Neural progenitor cell (in vitro differentiated cells): ENCODE results near the gene LRP2BP. TPM values are rescaled to one million over a fixed set of nuclear protein-coding genes. Genes with fewer than 3 reads are reported as not detected.

ENCODE experiments used
- DNase-seq: peaks from one replicate; pipeline ENCODE4 v3.0.0-alpha.2; 2016; ENCODE audit warnings: low spot score
- H2AFZ ChIP-seq: fragments of 200-600 bp; sonication (generic); replicated peaks from 2 replicates; pipeline ENCODE4 v1.6.1; 2016; ENCODE audit warnings: antibody characterized with exemption
- H3F3A ChIP-seq: fragments of 200-600 bp; sonication (generic); 2 replicates; pipeline ENCODE4 v1.6.1; 2016; ENCODE audit warnings: antibody characterized with exemption, low read depth
- H3K27ac ChIP-seq: fragments of 200-600 bp; sonication (generic); 2 replicates; pipeline ENCODE4 v1.5.1; 2016; ENCODE audit warnings: mild to moderate bottlenecking
- H3K27me3 ChIP-seq: fragments of 200-600 bp; sonication (generic); 2 replicates; pipeline ENCODE4 v1.6.1; 2016; ENCODE audit warnings: mild to moderate bottlenecking, moderate library complexity
- H3K36me3 ChIP-seq: fragments of 200-600 bp; sonication (generic); 2 replicates; pipeline ENCODE4 v1.5.1; 2016
- H3K4me1 ChIP-seq: fragments of 200-600 bp; sonication (generic); 2 replicates; pipeline ENCODE4 v1.6.1; 2016; ENCODE audit warnings: mixed run types
- H3K4me2 ChIP-seq: fragments of 200-600 bp; sonication (generic); 2 replicates; pipeline ENCODE4 v1.6.1; 2016
- H3K4me3 ChIP-seq: fragments of 200-600 bp; sonication (generic); 2 replicates; pipeline ENCODE4 v1.5.1; 2016
- H3K79me2 ChIP-seq: fragments of 200-600 bp; sonication (generic); 2 replicates; pipeline ENCODE4 v1.6.1; 2016; ENCODE audit warnings: low read depth
- H3K9ac ChIP-seq: fragments of 200-600 bp; sonication (generic); 2 replicates; pipeline ENCODE4 v1.6.1; 2016
- H3K9me3 ChIP-seq: fragments of 200-600 bp; sonication (generic); 2 replicates; pipeline ENCODE4 v1.5.1; 2016; ENCODE audit warnings: low read depth
- H4K20me1 ChIP-seq: fragments of 200-600 bp; sonication (generic); 2 replicates; pipeline ENCODE4 v1.6.1; 2016; ENCODE audit warnings: low read depth
- H3K27ac Mint-ChIP-seq: 3 replicates; pipeline ENCODE4 v1.8.0; 2021; ENCODE audit warnings: mixed read lengths
- H3K27me3 Mint-ChIP-seq: 2 replicates; pipeline ENCODE4 v1.8.0; 2022; ENCODE audit warnings: low read depth, mild to moderate bottlenecking, inconsistent platforms, moderate library complexity, mixed read lengths; ENCODE audit not compliant: insufficient read depth
- H3K36me3 Mint-ChIP-seq: 3 replicates; pipeline ENCODE4 v1.8.0; 2021; ENCODE audit warnings: mixed read lengths
- H3K4me1 Mint-ChIP-seq: 3 replicates; pipeline ENCODE4 v1.8.0; 2021; ENCODE audit warnings: mixed read lengths
- H3K4me3 Mint-ChIP-seq: 3 replicates; pipeline ENCODE4 v1.8.0; 2021; ENCODE audit warnings: mild to moderate bottlenecking, moderate library complexity, mixed read lengths
- H3K9me3 Mint-ChIP-seq: 3 replicates; pipeline ENCODE4 v1.8.0; 2020; ENCODE audit warnings: mixed read lengths
- CTCF ChIP-seq: fragments of 200-600 bp; sonication (generic); IDR thresholded peaks from 2 replicates; pipeline ENCODE4 v1.5.1; 2017; ENCODE audit warnings: antibody characterized with exemption, mild to moderate bottlenecking
- EZH2 ChIP-seq: fragments of 200-600 bp; sonication (generic); IDR thresholded peaks from 2 replicates; pipeline ENCODE4 v1.6.1; 2017; ENCODE audit warnings: antibody characterized with exemption, mild to moderate bottlenecking, moderate library complexity
- EZH2phosphoT487 ChIP-seq: fragments of 200-600 bp; sonication (generic); IDR thresholded peaks from 2 replicates; pipeline ENCODE4 v1.6.1; 2017; ENCODE audit warnings: antibody characterized with exemption
- total RNA-seq: library from RNA; depleted of rRNA; stranded (reverse); fragments of >200 nt; gene quantifications from 2 replicates; pipeline ENCODE4 v1.2.3, GENCODE V29; 2015; ENCODE audit warnings: low replicate concordance

LRP2BP gene
- total RNA-seq, 1 donor from 2014 or later = 0.69 TPM

DNA sequence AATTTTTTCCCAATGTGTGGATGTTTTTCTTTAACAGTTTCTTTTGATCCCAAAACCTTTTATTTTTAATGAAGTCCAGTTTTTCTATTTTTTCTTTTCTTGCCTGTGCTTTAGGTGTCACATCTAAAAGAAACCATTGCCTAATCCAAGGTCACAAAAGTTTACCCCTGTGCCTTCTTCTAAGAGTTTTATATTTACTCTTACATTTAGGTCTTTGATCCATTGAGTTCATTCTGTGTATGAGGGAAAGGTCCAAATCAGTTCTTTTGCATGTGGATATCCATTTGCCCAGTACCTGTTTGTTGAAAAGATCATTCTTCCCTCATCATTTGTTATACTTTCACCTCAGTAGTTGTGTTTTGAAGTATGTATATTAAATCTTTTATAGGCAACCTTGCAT is 13.0 kb downstream of the LRP2BP start:
- Histone ChIP-seq H3K9ac (no peak overlapping the region), H3K27ac (no peak overlapping the region), H3F3A (no peaks in the 10 kb centered on the region), H3K27me3 (no peaks in the 10 kb centered on the region), H3K4me1 (peaks cover 7% of the 10 kb centered on the region), H3K4me2 (no peak overlapping the region), H3K79me2 (no peaks in the 10 kb centered on the region), H2AFZ (no peak overlapping the region), H3K36me3 (no peaks in the 10 kb centered on the region), H3K4me3 (no peak overlapping the region), H4K20me1 (no peaks in the 10 kb centered on the region), H3K9me3 (peaks cover 6% of the 10 kb centered on the region)
- H3K36me3 Mint-ChIP-seq = peaks cover 9% of the 10 kb centered on the region
- H3K27ac Mint-ChIP-seq = no peak overlapping the region
- no peak overlapping the region for H3K4me3 Mint-ChIP-seq
- TF ChIP-seq EZH2 = no peak
- TF ChIP-seq EZH2phosphoT487 = no peak
- no peak for TF ChIP-seq CTCF
- H3K9me3 Mint-ChIP-seq = peaks cover 10% of the 10 kb centered on the region
- H3K4me1 Mint-ChIP-seq = no peaks in the 10 kb centered on the region
- H3K27me3 Mint-ChIP-seq = peaks cover 9% of the 10 kb centered on the region
- DNase-seq = no peak

DNA sequence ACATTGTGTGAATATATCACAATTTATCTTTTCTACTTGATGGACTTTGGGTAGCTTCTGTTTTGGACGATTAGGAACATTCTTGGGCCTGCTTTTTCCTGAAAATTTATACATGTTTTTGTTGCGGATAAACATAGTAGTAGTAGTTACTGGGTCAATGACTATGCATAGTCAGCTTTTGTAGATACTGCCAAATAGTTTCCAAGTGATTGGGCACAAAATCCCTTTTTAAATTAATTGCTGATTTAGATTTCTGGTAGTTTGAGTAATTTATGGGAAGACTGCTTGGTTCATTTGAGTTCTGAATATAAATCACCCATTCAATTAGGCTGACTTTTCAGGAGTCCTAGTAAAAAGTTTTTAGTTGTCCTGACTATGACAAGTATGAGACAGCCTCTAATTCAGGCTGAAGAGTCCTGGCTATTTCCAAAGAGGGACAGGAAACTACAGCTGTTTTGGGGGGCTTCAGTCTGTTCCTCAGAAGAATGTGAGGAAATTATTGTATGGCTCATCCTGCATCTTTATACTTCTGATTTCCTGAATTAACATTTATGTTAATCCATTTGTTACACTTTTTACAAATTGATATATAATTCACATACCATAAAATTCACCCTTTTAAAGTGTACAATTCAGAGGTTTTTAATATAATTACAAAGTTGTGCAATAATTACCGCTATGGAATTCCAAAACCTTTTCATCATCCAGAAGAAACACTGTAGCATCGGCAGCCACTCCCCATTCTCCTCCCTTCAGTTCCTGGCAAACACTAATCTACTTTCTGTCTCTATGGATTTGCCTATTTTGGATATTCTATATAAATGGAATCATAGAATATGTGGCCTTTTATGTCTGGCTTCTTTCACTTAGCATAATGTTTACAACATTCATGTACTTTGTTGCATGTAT is 14.2 kb downstream of the LRP2BP start:
- Mint-ChIP-seq H3K4me1 (no peaks in the 10 kb centered on the region), H3K27me3 (peaks cover 5% of the 10 kb centered on the region), H3K27ac (no peak overlapping the region), H3K36me3 (peaks cover 10% of the 10 kb centered on the region), H3K4me3 (no peak overlapping the region), H3K9me3 (peaks cover 10% of the 10 kb centered on the region)
- Histone ChIP-seq H4K20me1 (no peaks in the 10 kb centered on the region), H2AFZ (no peak overlapping the region), H3K27ac (no peak overlapping the region), H3K4me1 (peaks cover 7% of the 10 kb centered on the region), H3K36me3 (no peaks in the 10 kb centered on the region), H3K4me3 (no peak overlapping the region), H3F3A (no peaks in the 10 kb centered on the region), H3K9me3 (peaks cover 6% of the 10 kb centered on the region), H3K9ac (no peak overlapping the region), H3K79me2 (no peaks in the 10 kb centered on the region), H3K4me2 (no peak overlapping the region), H3K27me3 (no peaks in the 10 kb centered on the region)
- no peak for DNase-seq
- TF ChIP-seq CTCF (no peak), EZH2 (no peak), EZH2phosphoT487 (no peak)

- Mint-ChIP-seq H3K27ac (no peak overlapping the region), H3K27me3 (peaks cover 4% of the 10 kb centered on the region), H3K9me3 (peaks cover 10% of the 10 kb centered on the region), H3K36me3 (peaks cover 14% of the 10 kb centered on the region), H3K4me1 (no peaks in the 10 kb centered on the region), H3K4me3 (no peak overlapping the region)
- H4K20me1 ChIP-seq = no peaks in the 10 kb centered on the region
- H3K4me2 ChIP-seq = no peak overlapping the region
- no peak overlapping the region for H3K4me3 ChIP-seq
- no peak overlapping the region for H3K9ac ChIP-seq
- H3K27me3 ChIP-seq = no peaks in the 10 kb centered on the region
- H3K9me3 ChIP-seq = peaks cover 6% of the 10 kb centered on the region
- H3F3A ChIP-seq = no peaks in the 10 kb centered on the region
- H3K4me1 ChIP-seq = peaks cover 7% of the 10 kb centered on the region
- H2AFZ ChIP-seq = no peak overlapping the region
- no peaks in the 10 kb centered on the region for H3K79me2 ChIP-seq
- no peak overlapping the region for H3K27ac ChIP-seq
- no peak for DNase-seq
- TF ChIP-seq EZH2phosphoT487 (no peak), EZH2 (no peak), CTCF (no peak)
- no peaks in the 10 kb centered on the region for H3K36me3 ChIP-seq
These were observed 15.4 kb downstream of the LRP2BP start for GRCh38 chr4:185380320-185380719.
